Keratinocyte (primary cell): ENCODE results near the gene STAB2. TPM values are rescaled to one million over a fixed set of nuclear protein-coding genes. Genes with fewer than 3 reads are reported as not detected.

Experiments used
- DNase-seq: peaks from one replicate; pipeline ENCODE4 v3.0.0-alpha.2; 2011; ENCODE audit warnings: low read depth, missing footprints, low spot score
- FAIRE-seq: peaks from 2 replicates; lab custom pipeline; 2011; peaks lifted over from hg19 to GRCh38; lab: Jason Lieb, UNC
- H2AFZ ChIP-seq: 2 replicates; pipeline ENCODE4 v1.6.0; 2012; ENCODE audit warnings: low read length, control low read depth, inconsistent platforms; ENCODE audit not compliant: control insufficient read depth
- H3K27ac ChIP-seq: 2 replicates; pipeline ENCODE4 v1.5.1; 2011; ENCODE audit warnings: low read length; ENCODE audit not compliant: control insufficient read depth, insufficient read depth
- H3K27me3 ChIP-seq: 3 replicates; pipeline ENCODE4 v1.6.0; 2011; ENCODE audit warnings: low read length; ENCODE audit not compliant: control insufficient read depth, insufficient read depth; ENCODE audit errors: extremely low read depth
- H3K36me3 ChIP-seq, 2 experiments: 2 replicates in 1 of 2; 3 replicates in 1 of 2; pipeline ENCODE4 v1.5.1; 2011; ENCODE audit warnings: low read length in 2 of 2, mild to moderate bottlenecking in 1 of 2; ENCODE audit not compliant: control insufficient read depth in 2 of 2, insufficient read depth in 2 of 2; ENCODE audit errors: extremely low read depth in 1 of 2
- H3K4me1 ChIP-seq: 3 replicates; pipeline ENCODE4 v1.5.1; 2011; ENCODE audit warnings: low read length; ENCODE audit not compliant: control insufficient read depth, insufficient read depth; ENCODE audit errors: extremely low read depth
- H3K4me2 ChIP-seq: 3 replicates; pipeline ENCODE4 v1.6.0; 2011; ENCODE audit warnings: low read depth, low read length; ENCODE audit not compliant: control insufficient read depth, insufficient read depth; ENCODE audit errors: extremely low read depth
- H3K4me3 ChIP-seq, 3 experiments: fragments of 200-600 bp in 1 of 3; sonication (generic) in 1 of 3; 2 replicates in 2 of 3; 3 replicates in 1 of 3; pipeline ENCODE4 v1.5.1; 2011 to 2016; ENCODE audit warnings: low read length in 3 of 3, mild to moderate bottlenecking in 3 of 3, control low read depth in 2 of 3, inconsistent platforms in 1 of 3, low read depth in 1 of 3, mixed read lengths in 1 of 3, mixed run types in 1 of 3, moderate library complexity in 1 of 3; ENCODE audit not compliant: control insufficient read depth in 2 of 3, insufficient read depth in 2 of 3; ENCODE audit errors: extremely low read depth in 1 of 3
- H3K79me2 ChIP-seq: 2 replicates; pipeline ENCODE4 v1.6.0; 2012; ENCODE audit warnings: low read length; ENCODE audit not compliant: control insufficient read depth, insufficient read depth
- H3K9ac ChIP-seq: 3 replicates; pipeline ENCODE4 v1.6.0; 2011; ENCODE audit warnings: low read length; ENCODE audit not compliant: control insufficient read depth, insufficient read depth; ENCODE audit errors: extremely low read depth
- H3K9me1 ChIP-seq: 3 replicates; pipeline ENCODE4 v1.6.0; 2011; ENCODE audit warnings: low read length; ENCODE audit not compliant: control insufficient read depth, insufficient read depth; ENCODE audit errors: extremely low read depth
- H3K9me3 ChIP-seq: 2 replicates; pipeline ENCODE4 v1.5.1; 2012; ENCODE audit warnings: low read depth, low read length; ENCODE audit not compliant: control insufficient read depth
- H4K20me1 ChIP-seq: 3 replicates; pipeline ENCODE4 v1.6.0; 2011; ENCODE audit warnings: low read length; ENCODE audit not compliant: control insufficient read depth, insufficient read depth; ENCODE audit errors: extremely low read depth
- EZH2 ChIP-seq: IDR thresholded peaks from one replicate; pipeline ENCODE4 v1.6.1; 2012; ENCODE audit warnings: inconsistent platforms, mild to moderate bottlenecking, low read length, moderate library complexity
- dilution Hi-C: fragments of 300-500 bp; cut with MboI; formaldehyde crosslinking; loops from one replicate; pipeline ENCODE4 v1.7.0; 2020; ENCODE audit warnings: low sequenced_read_pairs; ENCODE audit not compliant: extremely low pct_ligation_motif_present
- polyA plus RNA-seq, 5 experiments: library from polyadenylated mRNA; depleted of rRNA in 3 of 5; stranded (reverse) in 3 of 5; stranded (forward) in 1 of 5; unstranded in 1 of 5; fragments of >200 nt; gene quantifications; 1 replicate in 1 of 5; 2 replicates in 3 of 5; 3 replicates in 1 of 5; pipeline versions ENCODE4 v1.2.1 to v1.2.3, GENCODE V29; 2011 to 2012; ENCODE audit warnings: missing spikeins in 2 of 5, low read depth in 1 of 5, low replicate concordance in 1 of 5
- TF ChIP-seq, protein P1 (sequence below), 3 experiments: IDR thresholded peaks in 1 of 3; conservative IDR thresholded peaks in 1 of 3; optimal IDR thresholded peaks in 1 of 3; 2 replicates in 2 of 3; 3 replicates in 1 of 3; pipeline versions ENCODE3 to v1.5.1; 2011; ENCODE audit warnings: low read length in 3 of 3, mild to moderate bottlenecking in 3 of 3, moderate library complexity in 2 of 3, control low read depth in 1 of 3, inconsistent platforms in 1 of 3; ENCODE audit not compliant: insufficient read depth in 2 of 3; ENCODE audit errors: extremely low read depth in 1 of 3

STAB2 gene
- polyA plus RNA-seq, 1 donor (not counting 4 experiments of a cell fraction or from before 2014, with no cell fraction given): not detected

GRCh38 chr12:103580026-103580425 lies 7.0 kb upstream of the STAB2 start:
- Histone ChIP-seq H3K79me2 (no peaks in the 10 kb centered on the region), H3K9me3 (no peaks in the 10 kb centered on the region), H3K4me2 (peak overlapping the region; percentile 55), H2AFZ (peak overlapping the region; percentile 76), H3K27me3 (no peaks in the 10 kb centered on the region), H3K27ac (no peak overlapping the region), H4K20me1 (no peaks in the 10 kb centered on the region), H3K36me3 (no peaks in the 10 kb centered on the region), H3K4me3 (no peak overlapping the region), H3K9me1 (no peaks in the 10 kb centered on the region), H3K4me1 (peaks cover 30% of the 10 kb centered on the region), H3K9ac (no peak overlapping the region)
- TF ChIP-seq, protein P1, sequence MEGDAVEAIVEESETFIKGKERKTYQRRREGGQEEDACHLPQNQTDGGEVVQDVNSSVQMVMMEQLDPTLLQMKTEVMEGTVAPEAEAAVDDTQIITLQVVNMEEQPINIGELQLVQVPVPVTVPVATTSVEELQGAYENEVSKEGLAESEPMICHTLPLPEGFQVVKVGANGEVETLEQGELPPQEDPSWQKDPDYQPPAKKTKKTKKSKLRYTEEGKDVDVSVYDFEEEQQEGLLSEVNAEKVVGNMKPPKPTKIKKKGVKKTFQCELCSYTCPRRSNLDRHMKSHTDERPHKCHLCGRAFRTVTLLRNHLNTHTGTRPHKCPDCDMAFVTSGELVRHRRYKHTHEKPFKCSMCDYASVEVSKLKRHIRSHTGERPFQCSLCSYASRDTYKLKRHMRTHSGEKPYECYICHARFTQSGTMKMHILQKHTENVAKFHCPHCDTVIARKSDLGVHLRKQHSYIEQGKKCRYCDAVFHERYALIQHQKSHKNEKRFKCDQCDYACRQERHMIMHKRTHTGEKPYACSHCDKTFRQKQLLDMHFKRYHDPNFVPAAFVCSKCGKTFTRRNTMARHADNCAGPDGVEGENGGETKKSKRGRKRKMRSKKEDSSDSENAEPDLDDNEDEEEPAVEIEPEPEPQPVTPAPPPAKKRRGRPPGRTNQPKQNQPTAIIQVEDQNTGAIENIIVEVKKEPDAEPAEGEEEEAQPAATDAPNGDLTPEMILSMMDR (optimal IDR thresholded peaks at IDR 0.05 in 1 of 3, IDR thresholded peaks at IDR 0.05 in 1 of 3, conservative IDR thresholded peaks at IDR 0.05 in 1 of 3; ENCODE audit: extremely low read depth in 1 of 3, insufficient read depth in 2 of 3, low read length in 3 of 3): no peak
- TF ChIP-seq EZH2: no peak
- dilution Hi-C loops: no loop called here
- peak; percentile 97 for FAIRE-seq
- DNase-seq: no peak

DNA sequence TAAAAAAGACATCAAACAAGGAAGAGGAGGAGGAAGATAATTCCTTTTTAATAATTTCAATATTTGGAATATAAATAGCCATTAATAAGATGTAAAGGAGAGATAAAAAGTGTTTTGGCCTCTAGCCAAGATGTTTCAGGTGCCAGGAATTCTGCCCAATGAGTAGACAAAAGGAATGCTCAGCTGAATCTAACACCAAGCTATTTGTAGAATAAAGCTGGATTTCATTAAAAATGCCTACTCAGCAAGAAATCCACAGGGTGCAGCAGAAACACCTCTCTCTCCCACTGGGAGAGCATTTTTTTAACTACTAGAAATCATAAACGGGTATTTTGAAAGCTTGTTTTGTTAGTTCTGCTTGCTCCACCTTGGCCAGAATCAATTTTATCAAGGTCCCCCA lies 4.1 kb upstream of the STAB2 start:
- no peaks in the 10 kb centered on the region for H3K9me3 ChIP-seq
- dilution Hi-C loops: no loop called here
- peaks cover 25% of the 10 kb centered on the region for H3K4me1 ChIP-seq
- no peaks in the 10 kb centered on the region for H3K27me3 ChIP-seq
- TF ChIP-seq EZH2: no peak
- TF ChIP-seq, protein P1 (optimal IDR thresholded peaks at IDR 0.05 in 1 of 3, IDR thresholded peaks at IDR 0.05 in 1 of 3, conservative IDR thresholded peaks at IDR 0.05 in 1 of 3; ENCODE audit: extremely low read depth in 1 of 3, insufficient read depth in 2 of 3, low read length in 3 of 3): no peak
- no peak overlapping the region for H3K27ac ChIP-seq
- no peaks in the 10 kb centered on the region for H4K20me1 ChIP-seq
- no peak overlapping the region for H3K4me3 ChIP-seq
- peak overlapping the region; percentile 0 for H3K4me2 ChIP-seq
- H3K9me1 ChIP-seq: no peaks in the 10 kb centered on the region
- no peak overlapping the region for H3K9ac ChIP-seq
- H2AFZ ChIP-seq: no peak overlapping the region
- H3K79me2 ChIP-seq: no peaks in the 10 kb centered on the region
- peak; percentile 78 for FAIRE-seq
- no peak for DNase-seq
- no peaks in the 10 kb centered on the region for H3K36me3 ChIP-seq
